Nephron progenitor cell (in vitro differentiated cells): Measurements from ENCODE around the gene PCDH9.

Source experiments
- DNase-seq: peaks from one replicate; pipeline ENCODE4 v3.0.0; 2021
- H3K27ac Mint-ChIP-seq: 2 replicates; pipeline ENCODE4 v1.8.0; 2021; ENCODE audit warnings: mild to moderate bottlenecking, moderate library complexity, mixed read lengths
- H3K27me3 Mint-ChIP-seq: 2 replicates; pipeline ENCODE4 v1.8.0; 2021; ENCODE audit warnings: mild to moderate bottlenecking, low read depth, mixed read lengths; ENCODE audit not compliant: poor library complexity
- H3K36me3 Mint-ChIP-seq: 2 replicates; pipeline ENCODE4 v1.8.0; 2021; ENCODE audit warnings: low read depth, mixed read lengths
- H3K4me1 Mint-ChIP-seq: 2 replicates; pipeline ENCODE4 v1.8.0; 2021; ENCODE audit warnings: mixed read lengths
- H3K4me3 Mint-ChIP-seq: 2 replicates; pipeline ENCODE4 v1.8.0; 2021; ENCODE audit warnings: mild to moderate bottlenecking, moderate library complexity, mixed read lengths
- H3K9me3 Mint-ChIP-seq: 2 replicates; pipeline ENCODE4 v1.8.0; 2021; ENCODE audit warnings: mild to moderate bottlenecking, moderate library complexity, mixed read lengths
- TF ChIP-seq, protein P1 (sequence below): fragments of 200-600 bp; sonication (generic); IDR thresholded peaks from 2 replicates; pipeline ENCODE4 v1.5.0; 2021; ENCODE audit warnings: antibody characterized with exemption

Gene PCDH9

DNA sequence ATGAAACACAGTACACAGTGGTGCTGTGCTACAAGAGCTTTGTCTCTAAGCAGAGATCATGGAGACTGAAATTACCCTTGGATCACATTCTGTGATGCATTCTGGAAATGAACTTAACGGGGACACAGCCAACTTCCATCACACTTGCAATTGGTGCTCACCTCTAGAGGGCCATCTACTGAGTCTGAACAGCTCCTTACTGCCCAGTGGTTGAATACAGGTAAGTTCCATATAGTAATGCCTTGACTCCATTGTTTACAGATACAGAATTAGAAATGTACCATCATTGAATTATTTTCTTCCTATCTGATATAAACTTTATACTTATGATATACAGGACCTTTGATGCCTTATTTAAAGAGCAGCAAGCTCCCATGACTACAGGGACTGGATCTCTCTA is 686.4 kb downstream of the PCDH9 start:
- Mint-ChIP-seq H3K4me3 (no peak overlapping the region), H3K4me1 (peaks cover 10% of the 10 kb centered on the region), H3K36me3 (no peaks in the 10 kb centered on the region), H3K27me3 (no peaks in the 10 kb centered on the region), H3K27ac (no peak overlapping the region), H3K9me3 (no peaks in the 10 kb centered on the region)
- DNase-seq: no peak
- TF ChIP-seq, protein P1, sequence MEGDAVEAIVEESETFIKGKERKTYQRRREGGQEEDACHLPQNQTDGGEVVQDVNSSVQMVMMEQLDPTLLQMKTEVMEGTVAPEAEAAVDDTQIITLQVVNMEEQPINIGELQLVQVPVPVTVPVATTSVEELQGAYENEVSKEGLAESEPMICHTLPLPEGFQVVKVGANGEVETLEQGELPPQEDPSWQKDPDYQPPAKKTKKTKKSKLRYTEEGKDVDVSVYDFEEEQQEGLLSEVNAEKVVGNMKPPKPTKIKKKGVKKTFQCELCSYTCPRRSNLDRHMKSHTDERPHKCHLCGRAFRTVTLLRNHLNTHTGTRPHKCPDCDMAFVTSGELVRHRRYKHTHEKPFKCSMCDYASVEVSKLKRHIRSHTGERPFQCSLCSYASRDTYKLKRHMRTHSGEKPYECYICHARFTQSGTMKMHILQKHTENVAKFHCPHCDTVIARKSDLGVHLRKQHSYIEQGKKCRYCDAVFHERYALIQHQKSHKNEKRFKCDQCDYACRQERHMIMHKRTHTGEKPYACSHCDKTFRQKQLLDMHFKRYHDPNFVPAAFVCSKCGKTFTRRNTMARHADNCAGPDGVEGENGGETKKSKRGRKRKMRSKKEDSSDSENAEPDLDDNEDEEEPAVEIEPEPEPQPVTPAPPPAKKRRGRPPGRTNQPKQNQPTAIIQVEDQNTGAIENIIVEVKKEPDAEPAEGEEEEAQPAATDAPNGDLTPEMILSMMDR: no peak

GRCh38 chr13:66537417-66537816 is 692.7 kb downstream of the PCDH9 start:
- H3K4me3 Mint-ChIP-seq: no peak overlapping the region

DNA sequence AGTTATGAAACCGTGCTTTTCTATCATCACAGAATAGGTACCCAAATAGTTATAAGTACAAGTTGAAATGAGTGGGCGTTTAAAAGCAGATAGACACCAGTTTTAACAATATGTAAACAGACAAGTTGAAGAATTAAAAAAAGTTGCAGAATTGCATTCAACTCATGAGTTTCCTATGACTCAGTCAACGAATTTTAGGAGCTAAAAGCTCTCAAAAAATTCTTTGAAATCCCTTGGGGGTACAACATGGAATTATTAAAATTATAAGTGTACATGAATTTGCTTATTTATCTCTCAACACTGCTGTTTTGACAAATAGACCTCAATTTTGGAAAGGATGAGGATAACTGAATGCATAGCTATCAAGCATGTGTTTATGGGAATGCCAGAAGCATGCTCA is 693.4 kb downstream of the PCDH9 start:
- Mint-ChIP-seq H3K9me3 (no peaks in the 10 kb centered on the region), H3K4me3 (no peak overlapping the region), H3K27me3 (no peaks in the 10 kb centered on the region), H3K36me3 (no peaks in the 10 kb centered on the region), H3K4me1 (peaks cover 16% of the 10 kb centered on the region), H3K27ac (no peak overlapping the region)
- DNase-seq: no peak
- TF ChIP-seq, protein P1: no peak

More at GRCh38 chr13:66537417-66537816, 692.7 kb downstream of the PCDH9 start:
- TF ChIP-seq, protein P1: no peak
- Mint-ChIP-seq H3K27me3 (no peaks in the 10 kb centered on the region), H3K4me1 (peaks cover 16% of the 10 kb centered on the region), H3K9me3 (no peaks in the 10 kb centered on the region), H3K27ac (peak overlapping the region; percentile 25), H3K36me3 (no peaks in the 10 kb centered on the region)
- DNase-seq: no peak

- H3K4me3 Mint-ChIP-seq: no peak overlapping the region
- no peaks in the 10 kb centered on the region for H3K9me3 Mint-ChIP-seq
- H3K27ac Mint-ChIP-seq: no peak overlapping the region
- peaks cover 23% of the 10 kb centered on the region for H3K4me1 Mint-ChIP-seq
- H3K36me3 Mint-ChIP-seq: no peaks in the 10 kb centered on the region
- TF ChIP-seq, protein P1: no peak
- no peak for DNase-seq
- no peaks in the 10 kb centered on the region for H3K27me3 Mint-ChIP-seq
Measured at GRCh38 chr13:66534561-66534960, 695.6 kb downstream of the PCDH9 start.

- H3K4me3 Mint-ChIP-seq: no peak overlapping the region
- H3K36me3 Mint-ChIP-seq: no peaks in the 10 kb centered on the region
- no peaks in the 10 kb centered on the region for H3K27me3 Mint-ChIP-seq
- H3K27ac Mint-ChIP-seq: no peak overlapping the region
- H3K9me3 Mint-ChIP-seq: no peaks in the 10 kb centered on the region
- TF ChIP-seq, protein P1: no peak
- no peak for DNase-seq
- peaks cover 40% of the 10 kb centered on the region for H3K4me1 Mint-ChIP-seq
Measured at GRCh38 chr13:66532845-66533244, 697.3 kb downstream of the PCDH9 start.

DNA sequence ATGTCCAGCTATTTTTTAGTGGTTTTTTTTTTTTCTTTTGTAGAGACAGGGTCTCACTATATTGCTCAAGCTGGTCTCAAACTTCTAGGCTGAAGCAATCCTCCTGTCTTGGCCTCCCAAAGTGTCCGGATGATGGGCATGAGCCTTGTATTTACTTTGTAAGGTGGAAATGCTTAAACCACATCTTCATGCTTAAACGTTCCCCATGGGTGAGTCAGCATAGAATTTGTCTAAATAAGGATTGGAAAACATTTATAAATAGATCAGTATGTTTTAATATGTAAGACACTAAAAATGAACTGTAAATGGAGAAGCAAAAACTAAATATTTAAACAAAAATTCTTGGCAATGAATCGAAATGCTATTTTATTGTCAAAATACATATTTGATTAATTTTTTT is 698.0 kb downstream of the PCDH9 start:
- Mint-ChIP-seq H3K9me3 (no peaks in the 10 kb centered on the region), H3K4me1 (peaks cover 41% of the 10 kb centered on the region), H3K27ac (no peak overlapping the region), H3K4me3 (no peak overlapping the region), H3K27me3 (no peaks in the 10 kb centered on the region), H3K36me3 (no peaks in the 10 kb centered on the region)
- TF ChIP-seq, protein P1: no peak
- DNase-seq: no peak
